COR-L47 (cell line): Measurements from ENCODE around the gene FBXO31.

Source experiments
- DNase-seq: peaks from one replicate; lab custom pipeline; 2025; lab: John Stamatoyannopoulos, UW

Gene FBXO31

DNA sequence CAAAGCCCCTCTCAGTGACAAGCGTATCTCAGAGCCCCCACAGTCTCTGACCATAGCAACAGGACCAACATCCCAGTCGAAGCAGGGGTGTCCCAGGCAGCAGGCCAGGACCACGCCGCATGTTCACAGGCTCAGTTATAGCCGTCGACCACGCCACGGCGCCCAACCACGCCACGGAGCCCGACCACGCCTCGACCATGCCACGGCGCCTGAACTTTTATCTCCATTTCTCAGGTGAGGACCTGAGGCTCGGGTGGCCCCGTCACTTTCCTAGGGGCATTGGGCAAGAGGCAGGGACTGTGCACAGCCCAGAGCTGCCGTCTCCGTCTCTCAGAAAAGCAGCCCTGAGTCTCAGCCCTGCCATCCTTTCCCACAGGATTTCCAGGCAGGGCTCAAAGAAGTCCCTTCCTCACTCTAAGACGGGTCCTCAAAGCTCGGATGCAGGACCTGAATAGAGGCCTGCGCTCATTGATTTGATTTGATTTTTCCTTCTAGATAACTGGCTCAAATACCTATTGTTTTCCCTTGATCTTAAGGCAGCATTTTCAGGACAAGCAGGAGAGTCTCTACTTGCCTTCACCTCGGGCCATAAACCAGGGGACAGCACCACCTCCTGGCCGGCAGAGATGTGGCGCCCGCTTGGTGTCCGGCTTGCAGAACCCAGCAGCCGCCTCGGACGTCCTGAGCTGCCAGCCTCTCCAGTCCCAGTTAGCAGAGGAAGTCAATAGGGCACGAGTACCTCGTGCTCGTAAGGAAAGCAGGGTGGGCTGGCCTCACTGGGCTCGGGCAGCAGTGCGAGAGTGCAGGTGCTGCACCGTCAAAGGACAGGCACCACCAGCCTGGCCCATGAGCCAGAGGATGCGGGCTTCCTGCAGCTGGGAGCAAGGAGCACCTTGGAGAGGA is 105.1 kb downstream of the FBXO31 start:
- DNase-seq, result no peak
